ENCODE results near the gene GIGYF2. TPM values are rescaled to one million over a fixed set of nuclear protein-coding genes. Genes with fewer than 3 reads are reported as not detected.
"Not testable (repeated sequence)": the region's sequence is repeated elsewhere in the genome, so short reads cannot be mapped to it uniquely, and the experiment has no call there.

The GIGYF2 gene
- total and polyA plus RNA-seq, 9 donors: 22.1 to 83.6 (median 68.4) TPM

GRCh38 chr2:232687382-232688160, 9.6 kb upstream of the GIGYF2 start:
- WGBS, 3 donors: 82 to 85% (median 84%) methylated on average over 11 of the region's 11 CpGs
- no peaks in the 10 kb centered on the region for H3K9me3 ChIP-seq
- intact Hi-C loops (cut with DNase I): no loop called here
- no peaks in the 10 kb centered on the region for H3K36me3 ChIP-seq
- no peak overlapping the region for H3K4me3 ChIP-seq
- DNase-seq: no peak
- H3K4me1 ChIP-seq (ENCODE audit: insufficient read depth): peaks cover 1% of the 10 kb centered on the region
- no peaks in the 10 kb centered on the region for H3K27me3 ChIP-seq
- no peak overlapping the region for H3K27ac ChIP-seq
- TF ChIP-seq POLR2A (IDR thresholded peaks at IDR 0.05) (no peak), EP300 (IDR thresholded peaks at IDR 0.05) (no peak)
- TF ChIP-seq, protein P1, sequence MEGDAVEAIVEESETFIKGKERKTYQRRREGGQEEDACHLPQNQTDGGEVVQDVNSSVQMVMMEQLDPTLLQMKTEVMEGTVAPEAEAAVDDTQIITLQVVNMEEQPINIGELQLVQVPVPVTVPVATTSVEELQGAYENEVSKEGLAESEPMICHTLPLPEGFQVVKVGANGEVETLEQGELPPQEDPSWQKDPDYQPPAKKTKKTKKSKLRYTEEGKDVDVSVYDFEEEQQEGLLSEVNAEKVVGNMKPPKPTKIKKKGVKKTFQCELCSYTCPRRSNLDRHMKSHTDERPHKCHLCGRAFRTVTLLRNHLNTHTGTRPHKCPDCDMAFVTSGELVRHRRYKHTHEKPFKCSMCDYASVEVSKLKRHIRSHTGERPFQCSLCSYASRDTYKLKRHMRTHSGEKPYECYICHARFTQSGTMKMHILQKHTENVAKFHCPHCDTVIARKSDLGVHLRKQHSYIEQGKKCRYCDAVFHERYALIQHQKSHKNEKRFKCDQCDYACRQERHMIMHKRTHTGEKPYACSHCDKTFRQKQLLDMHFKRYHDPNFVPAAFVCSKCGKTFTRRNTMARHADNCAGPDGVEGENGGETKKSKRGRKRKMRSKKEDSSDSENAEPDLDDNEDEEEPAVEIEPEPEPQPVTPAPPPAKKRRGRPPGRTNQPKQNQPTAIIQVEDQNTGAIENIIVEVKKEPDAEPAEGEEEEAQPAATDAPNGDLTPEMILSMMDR (IDR thresholded peaks at IDR 0.05): no peak

- Histone ChIP-seq H3K27ac (no peak overlapping the region), H3K27me3 (no peaks in the 10 kb centered on the region), H3K4me3 (no peak overlapping the region), H3K4me1 (ENCODE audit: insufficient read depth) (peaks cover 1% of the 10 kb centered on the region), H3K9me3 (no peaks in the 10 kb centered on the region), H3K36me3 (no peaks in the 10 kb centered on the region)
- intact Hi-C loops (cut with DNase I): no loop called here
- 86 to 92% (median 89%) methylated on average over 7 of the region's 7 CpGs for WGBS, 3 donors
- TF ChIP-seq EP300 (IDR thresholded peaks at IDR 0.05) (no peak), POLR2A (IDR thresholded peaks at IDR 0.05) (no peak)
- TF ChIP-seq, protein P1 (IDR thresholded peaks at IDR 0.05): no peak
- peak in 1 of 5 donors; percentile 27 for DNase-seq
Observed at GRCh38 chr2:232688201-232688600, 8.9 kb upstream of the GIGYF2 start.

DNA sequence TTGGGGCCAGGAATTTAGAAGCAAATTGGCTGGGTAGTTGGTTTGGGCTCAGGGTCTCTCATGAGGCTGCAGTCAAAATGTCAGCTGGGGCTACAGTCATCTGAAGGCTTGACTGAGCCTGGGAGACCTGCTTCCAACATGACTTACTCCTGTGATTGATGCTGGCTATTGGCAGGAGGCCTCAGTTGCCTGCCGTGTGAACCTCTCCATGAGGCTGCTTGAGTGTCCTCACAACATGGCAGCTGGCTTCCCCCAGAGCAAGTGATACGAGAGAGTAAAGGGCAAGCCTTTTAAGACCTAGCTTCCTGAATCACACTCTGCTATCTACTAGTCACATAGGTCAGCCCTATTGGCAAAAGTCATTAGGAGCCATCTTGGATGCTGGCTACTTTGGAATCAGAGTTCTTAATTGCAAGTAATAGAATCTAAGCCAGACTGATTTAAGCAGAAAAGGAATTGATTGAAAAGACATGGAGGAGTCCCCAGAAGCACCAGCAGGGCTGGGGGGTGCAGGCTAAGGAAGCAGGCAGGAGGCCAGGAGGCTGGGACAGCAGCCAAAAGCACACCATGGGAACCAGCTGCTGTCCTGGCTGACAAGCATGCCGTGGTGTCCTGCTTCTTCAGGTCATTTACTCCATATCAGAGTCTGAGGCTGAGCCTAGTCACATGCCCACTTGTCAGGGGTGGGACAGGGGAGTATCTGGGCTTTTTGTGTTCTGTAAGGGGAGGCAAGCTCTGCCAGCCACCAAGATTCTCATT, 7.8 kb upstream of the GIGYF2 start:
- Histone ChIP-seq H3K36me3 (no peaks in the 10 kb centered on the region), H3K4me1 (ENCODE audit: insufficient read depth) (peaks cover 1% of the 10 kb centered on the region), H3K9me3 (no peaks in the 10 kb centered on the region), H3K4me3 (no peak overlapping the region), H3K27ac (no peak overlapping the region), H3K27me3 (no peaks in the 10 kb centered on the region)
- TF ChIP-seq EP300 (IDR thresholded peaks at IDR 0.05) (no peak), POLR2A (IDR thresholded peaks at IDR 0.05) (no peak)
- TF ChIP-seq, protein P1 (IDR thresholded peaks at IDR 0.05): no peak
- DNase-seq: peak in 4 of 5 donors; percentile 23 to 58 (median 52)
- WGBS, 3 donors: 42 to 57% (median 54%) methylated on average over 3 of the region's 3 CpGs
- intact Hi-C loops (cut with DNase I): no loop called here

DNA sequence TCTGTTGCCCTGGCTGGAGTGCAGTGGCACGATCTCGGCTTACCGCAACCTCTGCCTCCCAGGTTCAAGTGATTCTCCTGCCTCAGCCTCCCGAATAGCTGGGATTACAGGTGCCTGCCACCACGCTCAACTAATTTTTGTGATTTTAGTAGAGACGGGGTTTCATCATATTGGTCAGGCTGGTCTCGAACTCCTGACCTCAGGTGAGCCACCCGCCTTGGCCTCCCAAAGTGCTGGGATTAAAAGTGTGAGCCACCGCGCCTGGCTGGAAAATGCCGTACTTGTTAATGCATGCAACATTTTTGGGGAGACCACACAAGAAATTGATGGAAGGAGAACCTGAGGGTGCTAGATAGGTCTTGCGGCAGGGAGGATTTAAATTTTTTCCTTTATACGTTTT, 6.0 kb upstream of the GIGYF2 start:
- H3K27ac ChIP-seq; H3K4me1 ChIP-seq (ENCODE audit: insufficient read depth); H3K27me3 ChIP-seq; H3K9me3 ChIP-seq; DNase-seq; H3K4me3 ChIP-seq; H3K36me3 ChIP-seq; intact Hi-C loops (cut with DNase I): not testable (repeated sequence)
- 95 to 96% (median 95%) methylated on average over 13 of the region's 13 CpGs for WGBS, 3 donors

GRCh38 chr2:232693344-232693743, 3.8 kb upstream of the GIGYF2 start:
- no peaks in the 10 kb centered on the region for H3K9me3 ChIP-seq
- 78 to 83% (median 80%) methylated on average over 4 of the region's 4 CpGs for WGBS, 3 donors
- TF ChIP-seq, protein P1 (IDR thresholded peaks at IDR 0.05): no peak
- no peak for TF ChIP-seq EP300 (IDR thresholded peaks at IDR 0.05)
- no peaks in the 10 kb centered on the region for H3K36me3 ChIP-seq
- DNase-seq: no peak
- intact Hi-C loops (cut with DNase I): no loop called here
- no peak overlapping the region for H3K4me3 ChIP-seq
- peaks cover 1% of the 10 kb centered on the region for H3K4me1 ChIP-seq (ENCODE audit: insufficient read depth)
- H3K27ac ChIP-seq: no peak overlapping the region
- H3K27me3 ChIP-seq: no peaks in the 10 kb centered on the region
